HG02938 (cell line): Measurements from ENCODE around the gene TXNDC16.
"Not testable (repeated sequence)": the region's sequence is repeated elsewhere in the genome, so short reads cannot be mapped to it uniquely, and the experiment has no call there.

Experiments used
- ATAC-seq: cut with Tn5 transposase; IDR thresholded peaks from one replicate; pipeline ENCODE4 v1.9.1; 2021; ENCODE audit warnings: mild to moderate bottlenecking, moderate library complexity; ENCODE audit not compliant: unreplicated experiment

Gene TXNDC16, protein sequence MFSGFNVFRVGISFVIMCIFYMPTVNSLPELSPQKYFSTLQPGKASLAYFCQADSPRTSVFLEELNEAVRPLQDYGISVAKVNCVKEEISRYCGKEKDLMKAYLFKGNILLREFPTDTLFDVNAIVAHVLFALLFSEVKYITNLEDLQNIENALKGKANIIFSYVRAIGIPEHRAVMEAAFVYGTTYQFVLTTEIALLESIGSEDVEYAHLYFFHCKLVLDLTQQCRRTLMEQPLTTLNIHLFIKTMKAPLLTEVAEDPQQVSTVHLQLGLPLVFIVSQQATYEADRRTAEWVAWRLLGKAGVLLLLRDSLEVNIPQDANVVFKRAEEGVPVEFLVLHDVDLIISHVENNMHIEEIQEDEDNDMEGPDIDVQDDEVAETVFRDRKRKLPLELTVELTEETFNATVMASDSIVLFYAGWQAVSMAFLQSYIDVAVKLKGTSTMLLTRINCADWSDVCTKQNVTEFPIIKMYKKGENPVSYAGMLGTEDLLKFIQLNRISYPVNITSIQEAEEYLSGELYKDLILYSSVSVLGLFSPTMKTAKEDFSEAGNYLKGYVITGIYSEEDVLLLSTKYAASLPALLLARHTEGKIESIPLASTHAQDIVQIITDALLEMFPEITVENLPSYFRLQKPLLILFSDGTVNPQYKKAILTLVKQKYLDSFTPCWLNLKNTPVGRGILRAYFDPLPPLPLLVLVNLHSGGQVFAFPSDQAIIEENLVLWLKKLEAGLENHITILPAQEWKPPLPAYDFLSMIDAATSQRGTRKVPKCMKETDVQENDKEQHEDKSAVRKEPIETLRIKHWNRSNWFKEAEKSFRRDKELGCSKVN

DNA sequence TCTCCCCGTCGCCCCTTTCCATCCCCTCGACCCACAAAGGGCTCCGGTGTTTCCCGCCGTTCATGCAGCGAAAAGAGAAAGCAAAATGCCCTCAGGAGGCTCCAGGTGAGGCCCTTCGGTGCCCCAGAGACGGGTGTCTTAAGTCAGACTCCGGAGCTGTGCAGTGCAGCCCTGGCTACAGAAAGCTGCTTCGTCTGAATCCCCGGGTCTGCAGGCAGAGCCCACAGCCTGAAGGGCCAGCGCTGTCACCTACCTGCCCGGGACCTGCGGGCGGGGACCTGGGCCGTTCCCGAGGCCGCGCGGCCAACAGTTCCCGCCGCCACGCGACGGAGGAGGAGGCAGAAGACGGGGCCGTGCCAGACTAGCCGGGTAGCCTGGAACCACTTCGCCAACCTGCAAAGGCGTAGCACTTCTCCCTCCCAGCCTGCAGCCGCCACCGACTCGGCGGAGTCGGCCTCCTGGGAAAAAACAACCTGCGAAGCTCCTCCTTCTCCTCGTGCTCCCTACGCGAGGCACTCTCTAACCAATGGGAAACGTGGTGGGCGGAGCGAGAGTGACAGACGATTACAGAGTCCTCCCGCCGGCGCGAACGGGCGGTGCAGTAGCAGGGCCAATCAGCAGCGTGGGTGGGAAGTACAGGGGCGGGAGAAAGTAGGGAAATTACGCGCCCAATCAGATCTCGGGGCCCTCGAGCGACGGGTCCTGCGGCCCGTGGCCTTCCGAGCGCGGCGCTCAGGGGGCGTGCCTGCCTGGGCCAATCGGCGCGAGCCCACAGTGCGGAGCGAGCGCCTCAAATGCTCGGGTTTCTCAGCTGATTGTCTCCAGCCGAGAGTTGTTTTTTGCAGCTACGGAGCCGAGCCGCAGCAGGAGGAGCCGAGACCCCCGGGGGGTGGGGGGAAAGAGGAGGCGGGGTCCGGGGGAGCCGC, at the start of gene TXNDC16, which contains the start of gene GPR137C:
TSS of gene TXNDC16 (minus strand) at position 443 of the 926 bp plus-strand sequence. CDS start 8,948 bp downstream, outside the sequence.
TSS of gene GPR137C (plus strand) at position 774 of the 926 bp plus-strand sequence. CDS start 312 bp downstream, outside the sequence.
- ATAC-seq: peak; percentile 96

DNA sequence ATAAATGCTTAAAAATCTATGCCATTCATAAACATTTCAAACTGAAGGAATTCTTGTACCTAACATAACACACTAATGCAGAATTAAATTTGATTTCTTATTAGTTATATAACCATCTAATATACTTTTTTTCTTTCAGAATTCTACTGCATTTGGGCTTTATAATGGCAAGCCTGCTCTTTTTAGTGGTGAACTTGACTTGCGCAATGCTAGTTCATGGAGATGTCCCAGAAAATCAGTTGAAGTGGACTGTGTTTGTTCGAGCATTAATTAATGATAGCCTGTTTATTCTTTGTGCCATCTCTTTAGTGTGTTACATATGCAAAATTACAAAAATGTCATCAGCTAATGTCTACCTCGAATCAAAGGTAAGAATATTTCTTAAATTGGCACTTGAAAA, 47.7 kb upstream of the TXNDC16 start:
- no peak for ATAC-seq

DNA sequence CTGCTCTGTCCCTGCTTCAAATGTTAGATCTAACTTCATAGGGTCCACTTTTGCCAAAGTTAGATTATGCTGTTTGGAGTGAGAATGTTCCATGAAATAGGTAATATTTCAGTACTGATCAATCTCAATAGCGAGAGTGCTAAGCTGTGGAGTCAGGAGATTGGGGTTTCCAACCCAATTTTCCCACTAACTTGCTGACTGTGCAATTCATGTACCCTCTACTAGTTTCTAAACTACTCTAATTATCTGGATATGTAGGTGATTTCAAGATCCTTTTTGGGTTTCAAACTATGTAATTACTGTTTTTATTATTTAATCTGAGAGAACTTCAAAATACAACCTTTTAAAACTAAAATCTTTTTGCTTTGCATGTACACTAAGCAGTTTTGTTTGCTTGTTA, 46.3 kb upstream of the TXNDC16 start:
- ATAC-seq: no peak

DNA sequence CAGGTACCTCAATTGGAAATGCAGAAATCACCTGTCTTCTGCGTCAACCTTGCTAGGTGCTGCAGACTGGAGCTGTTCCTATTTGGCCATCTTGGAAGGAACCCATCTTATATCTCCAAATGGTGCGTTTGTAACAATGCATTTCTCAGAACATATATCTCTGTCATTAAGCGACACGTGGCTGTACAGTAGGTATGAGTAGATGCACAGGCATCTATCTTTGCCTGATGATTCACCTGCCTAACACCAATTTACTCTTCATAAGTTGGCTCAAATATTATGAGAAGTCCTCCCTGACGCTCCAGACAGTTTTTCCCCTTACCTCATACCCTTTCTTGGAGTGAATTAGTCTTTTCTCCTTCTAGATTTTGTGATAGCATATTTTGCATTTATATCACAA, 44.6 kb upstream of the TXNDC16 start:
- no peak for ATAC-seq

DNA sequence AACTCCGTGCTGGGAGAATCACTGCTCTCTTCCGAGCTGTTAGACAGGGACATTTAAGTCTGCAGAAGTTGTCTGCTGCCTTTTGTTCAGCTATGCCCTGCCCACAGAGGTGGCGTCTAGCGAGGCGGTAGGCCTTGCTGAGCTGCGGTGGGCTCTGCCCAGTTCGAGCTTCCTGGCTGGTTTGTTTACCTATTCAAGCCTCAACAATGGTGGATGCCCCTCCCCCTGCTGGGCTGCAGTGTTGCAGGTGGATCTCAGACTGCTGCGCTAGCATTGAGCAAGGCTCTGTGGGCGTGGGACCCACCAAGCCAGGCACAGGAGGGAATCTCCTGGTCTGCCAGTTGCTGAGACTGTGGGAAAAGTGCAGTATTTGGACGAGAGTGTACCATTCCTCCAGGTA, 44.0 kb upstream of the TXNDC16 start:
- ATAC-seq: no peak

DNA sequence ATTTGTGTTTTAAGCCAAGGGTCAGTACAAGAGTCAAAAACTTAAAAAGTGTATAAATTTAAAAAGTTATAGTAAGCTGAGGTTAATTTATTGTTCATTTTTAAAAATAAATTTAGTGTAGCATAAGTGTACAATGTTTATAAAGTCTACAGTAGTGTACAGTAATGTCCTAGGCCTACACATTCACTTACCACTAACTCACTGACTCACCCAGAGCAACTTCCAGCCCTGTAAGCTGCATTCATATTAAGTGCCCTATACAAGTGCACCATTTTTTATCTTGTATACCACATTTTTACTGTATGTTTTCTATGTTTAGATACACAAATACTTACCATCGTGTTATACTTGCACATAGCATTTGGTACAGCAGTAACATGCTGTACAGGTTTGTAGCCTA, 38.0 kb upstream of the TXNDC16 start:
- ATAC-seq: no peak

DNA sequence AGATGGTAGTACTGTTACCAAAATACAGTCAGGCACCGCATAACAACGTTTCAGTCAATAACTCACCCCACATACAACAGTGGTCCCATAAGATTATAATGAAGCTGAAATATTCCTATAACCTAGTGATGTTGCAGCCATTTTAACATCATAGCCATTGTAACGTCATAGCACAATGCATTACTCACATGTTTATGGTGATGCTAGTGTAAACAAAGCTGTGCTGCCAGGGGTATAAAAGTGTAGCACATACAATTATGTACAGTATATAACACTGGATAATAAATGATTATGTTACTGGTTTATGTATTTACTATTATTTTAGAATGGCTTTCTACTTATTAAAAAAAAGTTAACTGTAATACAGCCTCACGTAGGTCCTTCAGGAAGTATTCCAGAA, 37.3 kb upstream of the TXNDC16 start:
- no peak for ATAC-seq

DNA sequence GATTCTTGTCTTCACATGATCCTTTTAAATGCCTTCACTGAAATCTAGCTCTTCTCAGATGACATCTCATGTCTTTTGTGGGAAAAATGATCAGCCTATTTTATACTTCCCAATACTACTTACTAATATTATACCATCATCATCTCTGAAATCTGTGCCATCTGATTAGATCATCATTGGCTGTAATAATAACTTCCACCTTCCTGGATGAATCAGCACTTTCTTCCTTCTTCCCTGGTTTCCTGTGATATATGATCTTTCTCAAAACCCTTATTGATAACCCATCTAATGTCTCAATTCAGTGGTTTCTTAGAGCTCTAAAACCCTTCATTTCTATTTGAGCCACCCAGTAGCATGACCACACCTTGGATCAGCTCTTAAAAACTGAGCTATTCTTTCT, 31.2 kb upstream of the TXNDC16 start:
- no peak for ATAC-seq

DNA sequence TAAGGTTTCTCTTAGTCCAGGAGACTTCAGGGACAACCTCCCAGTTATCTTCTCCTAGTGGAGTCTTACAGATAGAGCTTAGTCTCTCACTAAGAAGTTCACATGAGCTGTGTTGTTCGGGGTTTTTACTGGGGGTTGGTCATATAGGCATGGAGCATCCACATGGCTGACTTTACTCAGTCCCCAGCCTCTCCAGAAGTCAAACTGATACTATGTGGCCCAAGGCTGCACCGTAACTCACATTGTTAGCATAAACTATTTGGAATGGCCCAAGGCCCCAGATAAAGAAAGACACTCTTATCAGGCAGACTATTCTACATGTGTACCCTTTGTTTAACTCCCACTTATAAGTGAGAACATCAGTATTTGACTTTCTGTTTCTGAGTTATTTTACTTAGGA, 23.6 kb upstream of the TXNDC16 start:
- ATAC-seq: no peak

DNA sequence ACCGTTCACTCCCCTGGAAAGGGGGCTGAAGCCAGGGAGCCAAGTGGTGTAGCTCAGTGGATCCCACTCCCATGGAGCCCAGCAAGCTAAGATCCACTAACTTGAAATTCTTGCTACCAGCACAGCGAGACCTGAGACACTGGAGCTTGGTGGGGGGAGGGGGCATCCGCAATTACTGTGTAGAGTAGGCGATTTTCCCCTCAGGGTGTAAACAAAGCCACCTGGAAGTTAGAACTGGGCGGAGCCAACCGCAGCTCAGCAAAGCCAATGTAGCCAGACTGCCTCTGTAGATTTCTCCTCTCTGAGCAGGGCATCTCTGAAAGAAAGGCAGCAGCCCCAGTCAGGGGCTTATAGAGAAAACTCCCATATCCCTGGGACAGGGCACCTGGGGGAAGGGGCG, 16.1 kb upstream of the TXNDC16 start:
- ATAC-seq: not testable (repeated sequence)

DNA sequence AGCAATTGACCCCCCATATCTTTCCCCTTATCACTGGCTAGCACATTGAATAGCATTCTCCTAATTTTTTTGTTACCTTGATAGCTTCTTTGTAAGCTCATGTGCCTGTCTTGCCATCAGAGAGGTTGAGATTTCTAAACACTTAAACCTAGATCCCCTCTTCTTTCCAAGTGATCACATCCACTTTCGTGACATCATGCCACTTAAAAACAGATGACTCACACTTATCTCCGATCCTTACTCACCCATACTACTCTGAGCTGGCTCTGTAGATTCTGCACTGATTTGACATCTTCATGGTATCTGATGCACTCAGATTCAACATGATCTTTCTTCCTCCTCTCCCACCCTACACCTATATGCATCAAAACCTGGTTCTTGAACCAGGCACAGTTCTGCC, 10.8 kb upstream of the TXNDC16 start:
- ATAC-seq: no peak

DNA sequence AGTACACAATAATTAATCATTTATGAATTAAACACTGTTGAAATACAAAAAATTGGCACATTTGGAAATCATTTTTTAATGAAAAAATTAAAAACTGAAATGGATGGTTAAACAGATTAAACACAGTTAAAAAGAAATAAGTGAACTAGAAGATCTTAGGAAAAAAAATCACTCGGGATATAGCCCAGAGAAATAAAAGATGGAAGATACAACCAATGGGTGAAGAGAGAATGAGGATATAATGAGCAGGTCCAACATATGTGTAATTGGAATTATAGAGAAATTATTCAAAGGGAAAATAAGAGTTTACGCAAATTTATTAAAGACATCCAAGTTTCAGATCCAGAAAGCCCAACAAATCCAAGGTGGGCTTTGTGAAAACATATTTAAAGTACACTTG, 6.4 kb upstream of the TXNDC16 start:
- ATAC-seq: no peak

DNA sequence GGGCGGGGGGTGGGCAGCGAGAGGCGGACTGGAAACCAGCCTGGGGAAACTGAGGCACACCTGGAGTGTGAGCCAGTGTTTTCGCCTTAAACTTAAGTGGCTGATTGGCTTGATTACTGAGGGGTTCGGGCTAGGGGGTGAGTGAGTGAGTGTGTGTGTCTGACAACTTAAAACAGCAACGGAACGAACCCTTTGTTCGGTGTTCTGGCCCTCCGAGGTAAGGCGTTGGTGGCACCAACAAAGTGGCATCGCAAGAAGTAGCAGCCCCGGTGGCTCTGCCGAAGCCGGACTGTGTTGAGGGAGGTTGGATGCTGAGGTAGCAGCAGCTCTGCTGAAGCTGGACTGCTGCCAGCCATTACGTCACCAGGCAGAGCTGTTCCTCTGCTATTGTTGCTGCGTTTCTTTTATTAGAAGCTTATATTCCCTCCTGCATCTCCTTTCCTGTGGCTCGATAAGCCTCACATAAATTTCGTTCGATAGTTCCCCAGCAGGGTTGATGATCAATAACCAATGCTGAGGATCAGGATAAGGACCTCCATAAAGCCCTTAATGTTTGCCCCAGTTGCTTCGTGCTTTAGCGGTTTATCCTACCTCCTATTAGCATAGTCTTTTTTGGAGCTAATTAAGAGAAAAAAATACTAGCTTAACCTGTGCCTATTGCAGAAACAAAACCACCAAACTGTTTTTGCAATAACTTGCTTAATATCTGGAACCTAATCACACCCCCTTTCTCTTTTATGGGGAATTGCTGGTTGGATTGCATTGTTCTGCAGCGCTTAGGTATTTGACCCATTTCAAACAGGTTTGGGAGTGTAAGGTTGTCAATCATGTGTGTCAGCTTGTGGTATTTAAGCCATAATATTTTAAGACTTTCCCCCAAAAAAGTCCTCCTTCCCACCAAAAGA, 1.6 kb upstream of the TXNDC16 start:
- ATAC-seq: no peak

DNA sequence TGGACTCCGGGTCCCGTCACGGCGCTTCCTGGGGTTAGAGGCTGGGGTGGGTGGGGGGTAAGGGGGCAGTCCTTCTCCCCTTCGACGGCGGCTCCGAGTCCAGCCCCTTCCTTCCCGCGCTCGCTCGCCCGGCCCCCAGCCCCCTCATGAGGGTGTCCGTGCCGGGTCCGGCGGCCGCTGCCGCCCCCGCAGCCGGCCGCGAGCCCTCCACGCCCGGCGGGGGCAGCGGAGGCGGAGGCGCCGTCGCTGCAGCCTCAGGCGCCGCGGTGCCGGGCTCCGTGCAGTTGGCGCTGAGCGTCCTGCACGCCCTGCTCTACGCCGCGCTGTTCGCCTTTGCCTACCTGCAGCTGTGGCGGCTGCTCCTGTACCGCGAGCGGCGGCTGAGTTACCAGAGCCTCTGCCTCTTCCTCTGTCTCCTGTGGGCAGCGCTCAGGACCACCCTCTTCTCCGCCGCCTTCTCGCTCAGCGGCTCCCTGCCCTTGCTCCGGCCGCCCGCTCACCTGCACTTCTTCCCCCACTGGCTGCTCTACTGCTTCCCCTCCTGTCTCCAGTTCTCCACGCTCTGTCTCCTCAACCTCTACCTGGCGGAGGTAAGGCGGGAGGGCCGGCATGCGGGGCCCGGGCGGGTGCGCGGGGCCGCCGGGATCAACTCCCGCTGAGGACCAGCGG, 831 bp upstream of the TXNDC16 start:
- ATAC-seq: peak; percentile 17

DNA sequence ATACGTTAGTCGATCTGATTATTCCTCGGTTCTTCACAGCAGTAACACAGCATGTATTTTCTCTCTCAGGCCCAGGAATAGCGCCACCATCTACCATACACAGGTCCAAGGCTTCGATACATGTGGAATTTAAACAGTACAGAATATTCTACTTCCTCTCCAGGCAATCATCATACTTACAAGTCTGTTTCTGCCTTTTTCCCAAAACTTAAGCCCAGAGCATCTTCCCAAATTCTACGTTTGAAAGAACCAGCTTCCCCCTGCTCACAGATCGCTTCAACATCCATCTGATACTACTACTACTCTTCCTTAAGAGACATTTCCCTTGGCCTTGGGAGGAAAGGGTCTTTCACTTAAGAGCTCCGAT, 626 bp downstream of the TXNDC16 start:
- ATAC-seq: no peak

DNA sequence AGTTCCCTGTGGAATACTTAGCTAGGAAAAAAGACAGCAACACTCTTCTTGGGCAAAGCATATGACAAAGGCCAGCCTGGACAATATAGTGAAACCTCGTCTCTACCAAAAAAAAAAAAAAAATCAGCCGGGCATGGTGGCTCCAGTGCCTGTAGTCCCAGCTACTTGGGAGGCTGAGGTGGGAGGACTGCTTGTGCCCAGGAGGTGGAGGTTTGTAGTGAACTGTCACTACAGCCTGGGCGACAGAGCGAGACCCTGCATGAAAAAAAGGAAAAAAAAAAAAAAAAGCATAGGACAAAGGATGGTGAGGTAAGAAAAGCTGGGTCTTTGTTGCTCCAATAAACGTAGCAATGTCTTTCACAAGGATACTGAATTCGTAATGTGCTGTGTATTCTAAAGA, 1.1 kb downstream of the TXNDC16 start:
- ATAC-seq: no peak

DNA sequence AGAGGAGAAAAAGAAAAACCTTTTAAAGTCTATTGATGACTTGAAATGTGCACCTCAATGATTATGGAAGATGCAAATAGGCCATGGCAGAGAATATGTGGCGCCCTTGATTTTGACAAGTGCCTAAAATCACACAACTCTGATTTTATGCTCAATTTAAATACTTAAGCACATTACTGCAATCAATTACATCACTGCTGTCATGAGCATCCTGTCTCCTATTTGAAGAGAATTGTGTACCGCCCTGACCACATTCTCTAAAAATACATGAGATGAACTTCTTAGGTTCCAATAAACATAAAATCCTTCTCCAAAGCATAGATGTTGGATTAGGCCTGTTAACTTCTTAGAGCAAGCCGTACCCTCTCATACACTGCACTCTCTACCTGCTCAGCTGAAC, 1.6 kb downstream of the TXNDC16 start:
- no peak for ATAC-seq

DNA sequence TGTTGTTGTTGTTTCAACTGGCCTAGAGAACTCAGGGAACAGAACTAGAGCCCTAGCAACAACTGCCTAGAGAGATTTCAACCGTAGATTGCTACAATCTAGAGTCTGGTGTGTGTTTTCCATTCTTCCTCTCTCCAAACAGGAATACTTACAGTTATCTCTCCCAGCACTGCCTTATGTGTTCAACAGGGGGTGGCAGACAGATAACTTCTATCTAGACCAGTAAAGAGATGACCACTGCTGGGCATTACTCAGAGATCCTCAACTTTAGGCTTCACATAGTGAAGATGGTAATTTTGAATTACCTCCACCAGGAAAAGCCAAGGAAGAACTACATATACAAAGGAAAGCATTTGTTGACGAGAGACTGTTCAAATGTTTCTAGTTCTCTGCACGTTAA, 4.8 kb downstream of the TXNDC16 start:
- no peak for ATAC-seq

DNA sequence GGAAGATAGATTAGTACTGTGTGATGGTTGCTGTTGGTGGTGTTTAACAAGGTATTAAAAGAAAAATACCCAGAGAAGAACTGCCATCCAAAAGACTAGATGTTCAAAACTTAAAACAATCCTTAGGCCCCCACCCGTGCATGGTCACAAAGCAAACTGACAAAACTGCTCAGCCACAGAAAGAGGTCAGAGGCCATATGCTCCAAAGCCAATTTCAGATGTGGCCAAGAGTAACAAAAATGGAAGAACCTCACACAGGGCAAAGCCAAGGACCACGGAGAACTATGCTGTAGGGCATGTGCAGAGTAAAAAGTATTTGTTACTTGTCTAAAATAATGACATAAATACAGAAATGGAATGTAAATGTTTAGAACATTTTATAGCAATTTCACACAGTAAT, 5.3 kb downstream of the TXNDC16 start:
- no peak for ATAC-seq

DNA sequence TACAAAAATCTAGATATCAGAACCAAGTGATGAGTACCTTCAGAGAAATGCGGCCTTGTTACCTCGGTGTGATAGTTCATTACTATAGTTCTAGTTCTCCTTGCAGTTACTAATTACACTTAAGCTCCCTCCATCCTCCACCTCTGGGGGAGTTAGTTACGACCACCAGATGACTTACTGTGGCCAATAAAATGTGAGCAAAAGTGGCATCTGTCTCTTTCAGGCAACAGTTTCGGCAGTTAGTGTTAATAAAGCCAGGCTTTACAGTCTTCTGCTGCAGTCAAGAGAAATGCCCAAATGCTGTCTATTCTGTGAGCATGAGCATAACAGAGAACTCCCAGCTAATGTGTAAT, 6.0 kb downstream of the TXNDC16 start:
- no peak for ATAC-seq
